ENCODE measurements around the gene HCRTR2.
A peak's percentile ranks its signal among the peaks of the same experiment; 100 is the strongest.
"Not testable (repeated sequence)": the region's sequence is repeated elsewhere in the genome, so short reads cannot be mapped to it uniquely, and the experiment has no call there.

Gene HCRTR2

DNA sequence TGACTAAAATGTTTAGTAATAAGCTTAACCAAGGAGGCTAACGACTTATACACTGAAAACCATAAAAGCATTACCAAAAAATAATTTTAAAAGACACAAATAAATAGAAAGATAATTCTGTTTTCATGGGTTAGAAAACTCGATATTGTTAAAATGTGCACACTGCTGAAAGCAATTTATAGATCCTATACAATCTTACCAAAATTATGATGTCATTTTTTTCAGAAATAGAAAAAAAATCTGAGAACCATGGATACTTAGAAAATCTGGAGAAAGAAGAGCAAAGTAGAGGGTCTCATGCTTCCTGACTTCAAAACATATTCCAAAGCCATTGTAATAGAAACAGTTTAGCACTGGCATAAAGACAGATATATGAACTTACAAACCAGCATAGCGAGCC, 46.6 kb downstream of the HCRTR2 start:
- DNase-seq = no peak

DNA sequence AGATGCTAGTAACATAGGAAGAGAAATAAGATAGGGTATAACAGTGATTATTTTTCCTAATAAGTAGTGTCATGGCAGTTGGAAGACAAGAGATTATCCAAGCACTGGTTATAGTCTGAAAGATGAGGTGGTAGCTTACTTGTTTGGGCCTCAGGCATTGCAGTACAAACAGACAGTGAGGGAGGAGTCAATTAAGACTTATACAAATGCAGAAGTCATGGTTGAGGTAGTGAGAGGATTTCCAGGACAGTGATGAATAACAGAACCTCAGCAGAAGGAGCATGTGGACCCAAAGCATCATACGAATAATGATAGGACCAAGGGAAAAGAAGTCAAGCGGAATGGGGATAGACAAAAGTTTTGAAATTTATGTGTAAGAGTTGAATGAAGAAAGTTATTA, 53.5 kb downstream of the HCRTR2 start:
- no peak for DNase-seq

DNA sequence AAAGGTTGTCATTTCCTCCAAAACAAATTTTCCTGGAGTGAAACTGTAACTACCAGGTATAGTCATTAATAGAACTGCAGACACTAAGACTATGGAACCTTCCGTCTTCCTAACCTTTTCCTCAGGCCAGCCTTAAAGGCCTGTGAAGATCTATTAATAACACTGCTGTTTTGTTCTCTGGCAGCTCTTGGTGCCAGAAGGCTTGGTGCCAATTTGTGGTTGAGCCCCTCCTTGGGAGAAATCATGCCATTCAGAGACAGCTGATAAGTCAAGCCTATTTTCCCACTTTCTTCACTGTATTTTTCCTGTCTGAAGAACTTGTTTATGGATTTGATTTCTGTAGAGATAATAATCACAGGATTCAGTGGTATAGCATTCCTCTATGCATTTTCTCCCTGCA, 64.8 kb downstream of the HCRTR2 start:
- DNase-seq = peak; percentile 19

DNA sequence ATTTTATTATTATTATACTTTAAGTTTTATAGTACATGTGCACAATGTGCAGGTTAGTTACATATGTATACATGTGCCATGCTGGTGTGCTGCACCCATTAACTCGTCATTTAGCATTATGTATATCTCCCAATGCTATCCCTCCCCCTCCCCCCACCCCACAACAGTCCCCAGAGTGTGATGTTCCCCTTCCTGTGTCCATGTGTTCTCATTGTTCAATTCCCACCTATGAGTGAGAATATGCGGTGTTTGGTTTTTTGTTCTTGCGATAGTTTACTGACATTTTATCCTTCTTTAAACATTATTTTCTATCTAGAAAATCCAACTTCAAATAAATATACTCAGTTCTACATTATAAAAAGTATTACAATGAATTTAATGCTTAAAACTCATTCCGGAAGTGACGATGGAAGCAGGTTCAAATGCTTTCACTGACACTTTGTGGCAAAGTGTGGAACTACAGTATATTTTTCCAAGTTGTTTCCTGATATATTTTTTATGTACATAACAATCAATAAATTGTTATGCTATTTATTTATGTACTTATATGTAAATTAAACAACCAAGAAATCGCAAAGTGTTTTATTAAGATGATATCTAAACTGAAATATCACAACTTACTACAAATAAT, 66.8 kb downstream of the HCRTR2 start:
- DNase-seq = peak; percentile 60

DNA sequence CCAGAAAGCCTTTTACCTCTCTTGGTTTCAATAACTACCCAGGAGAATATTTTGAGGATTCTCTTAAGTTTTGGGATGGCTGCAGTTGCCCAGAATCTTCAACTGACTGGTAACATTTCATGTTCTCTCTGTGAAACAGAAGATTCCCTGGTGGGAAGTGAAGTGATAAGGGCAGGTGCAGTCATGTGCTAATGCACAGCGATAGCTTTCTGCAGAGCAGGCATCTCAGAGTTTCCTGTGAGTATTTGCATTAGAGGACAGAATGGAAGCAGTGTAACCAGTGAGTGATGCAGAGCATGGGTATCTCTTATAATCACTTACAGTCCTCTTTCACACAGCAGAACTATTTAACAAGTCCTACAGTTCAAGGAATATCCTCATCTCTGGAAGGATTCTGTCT, 76.1 kb downstream of the HCRTR2 start:
- DNase-seq = peak; percentile 33

DNA sequence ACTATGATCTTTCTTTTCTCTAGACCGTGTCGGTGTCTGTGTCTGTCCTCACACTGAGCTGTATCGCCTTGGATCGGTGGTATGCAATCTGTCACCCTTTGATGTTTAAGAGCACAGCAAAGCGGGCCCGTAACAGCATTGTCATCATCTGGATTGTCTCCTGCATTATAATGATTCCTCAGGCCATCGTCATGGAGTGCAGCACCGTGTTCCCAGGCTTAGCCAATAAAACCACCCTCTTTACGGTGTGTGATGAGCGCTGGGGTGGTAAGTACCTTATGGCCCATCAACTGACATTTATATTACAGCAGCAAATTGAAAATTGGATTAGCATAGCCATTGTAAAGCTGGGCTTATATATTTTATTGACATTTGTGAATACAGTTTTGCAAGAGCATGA, 80.8 kb downstream of the HCRTR2 start:
- no peak for DNase-seq

DNA sequence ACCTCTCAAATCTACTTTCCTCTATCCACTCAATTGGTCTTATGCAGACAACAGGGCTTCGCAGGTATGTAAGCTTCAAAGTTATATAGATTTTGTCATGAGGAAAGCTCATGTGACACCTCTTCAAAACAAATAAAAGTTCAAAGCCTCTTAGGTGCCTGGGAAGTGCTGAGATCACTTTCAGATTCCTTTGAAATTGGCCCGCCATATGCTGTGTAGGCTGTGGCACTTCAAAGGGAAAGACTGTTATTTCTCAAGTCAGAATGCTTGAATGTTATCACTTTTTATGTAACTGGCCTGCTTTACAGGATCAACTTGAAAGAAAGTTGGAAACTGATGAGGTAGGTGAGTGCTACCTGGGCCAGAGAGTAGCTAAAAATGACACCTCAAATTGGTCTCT, 85.9 kb downstream of the HCRTR2 start:
- no peak for DNase-seq

DNA sequence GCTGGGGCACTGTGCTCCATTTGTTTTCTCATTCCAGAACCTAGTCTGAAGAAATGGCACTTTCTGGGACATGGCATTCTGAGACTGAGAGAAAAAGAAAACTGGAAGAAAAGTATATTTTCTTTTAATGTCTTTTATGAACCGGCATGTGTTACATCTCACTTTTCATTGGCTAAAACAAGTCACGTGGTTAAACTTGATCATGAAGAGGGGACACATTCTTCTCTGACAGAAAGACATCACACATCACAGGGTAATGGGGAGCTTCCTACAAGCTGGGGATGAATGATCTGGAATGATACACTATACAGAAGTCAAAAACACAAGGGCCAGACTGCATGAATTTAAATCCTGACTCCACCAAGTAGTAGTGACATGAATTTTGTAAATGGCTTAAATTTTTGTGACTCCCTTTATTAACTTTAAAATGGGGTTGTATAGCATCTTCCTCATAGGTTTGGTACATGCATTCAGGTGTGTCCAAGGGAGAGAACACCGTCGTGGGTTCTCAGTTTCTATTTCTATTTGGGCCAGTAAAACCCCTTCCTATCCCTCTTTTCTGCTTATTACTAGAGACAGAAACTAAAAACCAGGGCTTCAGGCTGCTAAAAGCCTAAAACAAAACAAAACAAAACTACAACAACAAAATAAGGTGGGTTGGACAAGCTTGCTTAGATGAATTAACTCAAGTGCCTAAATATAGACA, 91.2 kb downstream of the HCRTR2 start:
- DNase-seq = no peak

DNA sequence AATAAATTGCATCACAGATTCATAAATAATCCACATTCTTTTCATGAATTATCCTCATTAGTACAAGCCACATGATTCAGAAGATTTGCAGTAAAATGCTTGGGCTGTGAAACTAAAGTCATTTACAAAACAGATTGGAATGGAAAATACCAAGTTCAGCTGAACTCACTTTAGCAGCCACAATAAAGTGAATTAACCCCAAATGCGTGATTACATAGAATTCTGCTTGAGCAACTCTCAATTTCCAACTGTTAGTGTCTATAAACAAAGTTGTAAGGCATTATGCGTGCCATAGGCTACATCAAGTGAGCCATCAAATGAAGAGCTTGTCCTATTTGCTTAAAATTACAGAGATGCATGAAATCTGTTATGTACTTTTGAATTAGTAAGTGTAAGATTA, 92.6 kb downstream of the HCRTR2 start:
- peak; percentile 12 for DNase-seq

DNA sequence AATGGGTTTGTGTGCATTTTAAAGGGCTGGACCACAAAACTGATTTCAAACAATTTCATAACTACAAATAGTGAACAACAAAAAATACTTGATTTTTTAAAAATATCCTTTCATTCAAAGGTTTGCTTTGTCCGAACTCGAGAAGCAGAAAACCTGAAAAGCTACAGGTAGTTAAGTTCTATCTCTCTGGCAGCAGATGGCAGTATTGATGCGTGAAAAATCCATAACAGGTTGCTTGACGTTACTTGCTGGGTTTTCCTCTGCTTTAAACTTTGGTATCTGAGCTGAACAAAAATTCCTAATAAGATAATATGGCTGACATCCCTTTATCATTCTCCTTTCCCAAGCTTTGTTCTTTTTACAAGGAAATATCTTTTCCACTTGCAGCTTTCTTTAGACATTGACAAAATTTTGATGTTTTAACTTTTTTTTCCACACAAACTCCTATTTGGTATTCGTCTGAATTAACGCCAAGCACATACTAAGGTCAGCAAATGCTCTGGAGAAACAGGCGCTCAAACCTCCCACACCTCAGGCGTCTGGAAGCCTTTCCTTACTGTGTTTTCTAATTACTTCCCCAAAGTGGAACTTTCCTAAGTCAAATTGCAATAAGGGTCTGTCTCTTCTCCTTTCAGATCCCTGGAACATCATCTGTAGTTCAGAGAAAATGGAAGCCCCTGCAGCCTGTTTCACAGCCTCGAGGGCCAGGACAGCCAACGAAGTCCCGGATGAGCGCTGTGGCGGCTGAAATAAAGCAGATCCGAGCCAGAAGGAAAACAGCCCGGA, 102.6 kb downstream of the HCRTR2 start:
- DNase-seq = peak; percentile 80

DNA sequence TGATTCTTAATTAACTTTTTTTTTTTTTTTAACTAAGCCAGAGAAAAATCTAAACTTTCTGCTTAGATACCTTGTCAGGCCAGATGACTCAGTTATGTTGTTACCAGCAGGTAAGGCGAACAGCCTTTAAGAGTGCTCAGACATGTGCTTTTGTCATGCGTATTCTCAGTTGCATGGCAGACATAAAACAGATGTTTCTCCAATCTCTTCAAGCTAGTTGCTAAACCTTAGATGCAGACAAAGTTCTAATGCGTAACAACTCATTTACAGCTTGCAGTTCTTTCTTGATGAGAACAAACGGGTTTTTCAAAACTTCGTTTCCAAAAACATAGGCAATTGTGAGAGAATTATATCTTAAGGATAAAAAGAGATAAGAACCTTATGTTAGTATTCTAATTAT, 103.3 kb downstream of the HCRTR2 start:
- DNase-seq = no peak

DNA sequence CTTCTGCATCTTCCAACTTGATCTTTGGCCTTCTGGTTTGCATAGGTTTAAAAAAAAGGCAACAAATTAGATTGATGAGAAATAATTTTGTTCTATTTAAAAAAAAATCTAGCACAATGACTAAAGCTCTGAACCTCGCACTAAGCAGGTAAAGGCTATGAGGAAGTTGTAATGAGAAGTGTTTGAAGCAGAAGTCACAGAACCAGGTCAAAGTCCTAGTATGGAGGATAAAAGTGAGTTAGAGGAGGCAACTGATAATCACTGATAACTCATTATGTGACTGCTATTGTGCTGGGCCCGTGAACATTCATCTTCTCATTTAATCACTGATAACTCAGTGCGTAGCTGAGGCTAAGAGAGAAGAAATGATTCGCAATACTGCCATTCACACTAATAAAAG, 106.9 kb downstream of the HCRTR2 start:
- no peak for DNase-seq

DNA sequence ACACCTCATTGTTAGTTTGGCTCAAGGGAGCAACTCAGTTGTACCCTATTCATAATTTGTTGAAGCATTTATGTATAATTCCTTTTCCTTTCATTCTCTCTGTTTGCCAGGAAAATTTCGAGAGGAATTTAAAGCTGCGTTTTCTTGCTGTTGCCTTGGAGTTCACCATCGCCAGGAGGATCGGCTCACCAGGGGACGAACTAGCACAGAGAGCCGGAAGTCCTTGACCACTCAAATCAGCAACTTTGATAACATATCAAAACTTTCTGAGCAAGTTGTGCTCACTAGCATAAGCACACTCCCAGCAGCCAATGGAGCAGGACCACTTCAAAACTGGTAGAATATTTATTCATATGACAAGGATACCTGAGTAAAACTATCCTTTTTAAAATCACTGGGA, 107.8 kb downstream of the HCRTR2 start:
- no peak for DNase-seq

DNA sequence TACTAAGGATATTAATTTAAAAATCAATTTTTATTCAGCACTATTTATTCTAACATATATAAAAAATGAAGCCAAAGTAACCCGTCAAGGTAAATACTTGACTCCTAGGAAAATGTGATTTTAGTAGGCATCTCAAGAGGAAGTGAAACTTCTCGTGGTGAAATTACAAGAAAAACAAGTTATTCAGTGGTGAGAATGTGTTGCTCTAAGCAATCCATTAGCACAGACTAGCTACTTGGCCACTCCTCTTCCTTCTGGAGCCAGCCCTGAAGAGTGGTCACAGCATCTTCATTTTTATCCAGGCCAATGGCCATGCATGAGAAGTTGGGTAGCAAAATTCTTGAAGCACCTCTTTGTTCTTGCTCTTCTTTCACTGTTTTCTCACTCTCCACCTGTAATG, 112.5 kb downstream of the HCRTR2 start:
- no peak for DNase-seq

DNA sequence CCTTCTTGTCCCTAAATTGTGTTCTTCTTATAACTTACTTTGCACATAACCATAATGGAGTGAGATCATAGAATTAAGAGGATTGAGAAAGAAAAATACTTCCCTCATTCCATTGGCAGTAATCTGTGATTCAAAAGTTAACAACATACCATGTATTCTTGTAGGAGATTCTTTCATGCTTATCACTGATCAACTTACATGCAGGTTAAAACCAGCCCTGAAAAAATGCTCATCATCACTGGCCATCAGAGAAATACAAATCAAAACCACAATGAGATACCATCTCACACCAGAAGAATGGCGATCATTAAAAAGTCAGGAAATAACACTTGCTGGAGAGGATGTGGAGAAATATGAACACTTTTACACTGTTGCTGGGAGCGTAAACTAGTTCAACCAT, 116.4 kb downstream of the HCRTR2 start:
- no peak for DNase-seq

DNA sequence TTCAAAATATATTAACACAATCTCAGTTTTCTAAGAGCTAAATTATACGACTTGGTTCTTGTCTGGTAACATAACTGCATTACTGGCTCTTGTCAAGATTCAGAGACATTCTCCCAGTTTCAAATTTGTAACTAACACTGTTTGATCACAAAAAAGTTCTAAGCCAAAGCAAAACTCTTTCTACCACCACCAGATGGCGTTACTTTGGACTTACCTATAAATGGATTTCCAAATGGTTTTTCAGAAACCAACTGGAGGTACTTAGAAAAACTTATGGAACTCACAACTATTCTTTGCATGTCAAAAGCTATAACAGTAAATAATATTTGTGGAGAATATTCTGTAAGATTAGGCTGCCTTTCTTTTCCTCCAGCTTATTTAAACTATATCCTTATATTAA, 118.8 kb downstream of the HCRTR2 start:
- no peak for DNase-seq

DNA sequence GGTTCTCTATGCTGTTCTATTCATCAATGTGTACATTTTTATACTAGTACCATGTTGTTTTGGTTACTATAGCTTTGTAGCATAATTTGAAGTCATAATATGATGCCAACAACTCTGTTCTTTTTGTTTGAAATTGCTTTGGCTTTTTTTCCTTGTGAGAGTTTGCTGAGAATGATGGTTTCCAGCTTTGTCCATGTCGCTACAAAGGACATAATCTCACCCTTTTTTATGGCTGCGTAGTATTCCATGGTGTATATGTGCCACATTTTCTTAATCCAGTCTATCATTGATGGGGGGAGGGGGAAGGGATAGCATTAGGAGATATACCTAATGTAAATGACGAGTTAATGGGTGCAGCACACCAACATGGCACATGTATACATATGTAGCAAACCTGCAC, 122.9 kb downstream of the HCRTR2 start:
- not testable (repeated sequence) for DNase-seq

DNA sequence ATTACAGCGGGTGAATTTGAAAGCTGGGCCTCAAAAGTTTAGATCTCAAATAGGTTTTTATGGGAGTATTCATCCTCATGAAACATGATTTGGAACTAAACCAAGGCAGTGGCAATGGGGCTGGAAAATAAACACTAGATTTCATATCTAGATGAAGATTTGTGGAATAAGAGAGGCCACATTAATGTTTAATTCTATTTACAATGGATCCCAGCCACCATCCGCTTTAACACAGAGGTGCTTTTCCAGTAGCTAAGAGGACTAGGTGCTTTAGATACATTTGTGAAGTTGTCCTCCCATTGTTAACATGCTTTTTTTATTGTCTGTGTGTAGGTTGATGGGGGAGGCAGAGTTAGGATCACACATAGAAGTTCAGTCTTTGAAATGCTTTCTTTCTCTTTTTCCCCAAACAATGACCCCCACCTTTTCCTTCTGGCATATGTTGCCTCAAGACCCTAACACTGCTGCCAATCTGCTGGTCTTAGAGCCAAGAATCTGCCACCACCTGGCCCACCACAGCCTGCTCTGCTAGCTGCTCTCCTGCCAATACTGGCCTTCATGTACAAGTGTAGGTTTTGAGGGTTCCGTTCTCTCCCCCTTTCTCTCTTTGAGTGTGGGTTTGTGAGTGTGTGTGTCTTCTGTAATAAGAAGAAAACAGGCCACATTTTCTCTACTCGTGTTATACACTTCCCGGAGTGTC, 125.1 kb downstream of the HCRTR2 start:
- DNase-seq = no peak

DNA sequence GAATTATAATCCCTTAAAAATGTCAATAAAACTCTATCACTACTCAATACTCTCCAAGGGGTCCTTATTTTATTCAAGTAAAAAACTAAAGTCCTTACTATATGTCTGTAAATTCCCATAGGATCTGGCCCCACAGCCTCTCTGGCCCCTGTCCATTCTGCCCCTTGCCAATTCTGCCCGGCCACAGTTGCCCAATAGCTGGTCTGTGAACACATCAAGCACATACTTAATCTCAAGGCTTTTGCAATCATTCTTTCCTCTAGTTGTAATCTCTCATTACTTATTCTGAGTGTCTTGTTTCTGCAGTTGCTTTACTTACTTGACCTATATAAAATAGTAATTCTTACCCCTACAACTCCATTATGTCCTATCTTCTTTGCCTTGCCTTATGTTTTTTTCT, 130.4 kb downstream of the HCRTR2 start:
- DNase-seq = no peak

DNA sequence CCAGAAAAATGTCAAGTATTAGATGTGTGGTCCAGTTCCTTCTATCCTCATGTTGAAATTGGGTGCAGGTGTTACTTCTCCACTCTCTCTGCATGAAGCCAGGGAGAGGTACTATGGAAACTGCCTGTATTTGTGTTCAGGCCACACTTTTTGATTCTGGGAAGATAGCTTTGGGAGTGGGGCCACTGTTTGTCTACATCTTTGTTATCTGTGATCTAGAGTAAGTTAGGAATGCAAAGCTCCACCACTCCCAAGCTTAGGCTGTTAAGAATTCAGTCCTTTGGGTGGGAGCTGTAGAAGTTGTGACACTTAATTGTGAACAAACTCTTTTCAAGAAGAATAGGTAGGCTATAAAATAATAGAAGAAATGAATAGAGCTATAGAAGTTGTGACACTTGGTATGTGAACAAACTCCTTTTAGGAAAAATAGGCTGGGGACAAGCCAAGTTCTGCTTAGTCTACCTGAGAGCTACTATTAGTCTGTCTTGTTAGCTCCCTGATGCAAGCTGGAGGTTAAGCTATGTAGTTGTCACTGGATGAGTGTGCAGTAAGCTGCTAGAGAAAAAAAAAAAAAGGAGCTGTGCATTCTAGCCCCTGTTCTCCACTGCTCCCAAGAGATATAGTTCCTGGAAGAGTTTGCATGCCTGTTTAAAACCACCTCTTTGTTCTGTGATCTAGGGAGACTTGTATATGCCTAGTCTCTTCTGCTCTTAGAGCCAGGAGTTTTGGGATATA, 145.8 kb downstream of the HCRTR2 start:
- DNase-seq = no peak

DNA sequence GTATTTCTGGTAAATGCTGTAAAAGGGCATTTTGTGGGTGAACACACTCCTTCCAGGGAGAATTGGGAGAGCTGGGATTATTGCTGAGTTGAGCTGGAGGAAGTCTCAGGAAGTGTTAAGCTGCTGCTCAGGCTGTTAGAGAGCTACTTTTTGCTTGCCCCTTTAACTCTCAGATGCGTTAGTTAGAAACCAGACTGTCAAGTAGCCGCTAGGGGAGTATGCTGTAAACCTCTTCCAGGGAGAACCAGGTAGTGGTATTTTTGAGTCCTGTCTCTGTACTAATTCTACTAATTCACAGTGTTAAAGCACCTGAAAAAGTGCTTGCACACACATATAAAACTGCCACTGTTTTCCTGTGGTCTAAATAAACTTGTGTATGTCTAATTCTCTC, 146.4 kb downstream of the HCRTR2 start:
- no peak for DNase-seq

DNA sequence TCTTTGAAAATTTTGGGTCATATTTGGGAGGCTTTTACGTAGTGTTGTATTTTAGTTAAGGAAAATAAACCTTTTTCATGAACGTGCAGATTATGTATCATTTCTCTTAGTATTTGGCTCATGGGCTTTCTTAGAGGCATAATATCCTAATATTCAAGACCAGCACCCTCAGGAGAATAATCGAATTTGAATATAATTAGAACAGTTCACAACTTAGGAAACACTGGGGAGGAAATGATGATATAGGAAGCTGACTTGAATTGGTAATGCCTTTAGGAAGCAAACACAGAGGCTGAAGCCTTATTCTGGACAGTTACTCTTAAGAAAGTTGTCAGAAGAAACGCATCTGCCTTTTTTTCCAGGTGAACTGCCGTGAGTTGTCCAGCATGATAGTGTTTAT, 152.9 kb downstream of the HCRTR2 start, which contains the start of gene GFRAL:
Gene GFRAL, plus strand, starts transcription at position 301 of the 400 bp plus-strand sequence. Its CDS starts 86 bp downstream, at position 387.
- no peak for DNase-seq

All from eye (tissue), 1 donor.